Stimulated activated CD8-positive, alpha-beta memory T cell treated with anti-CD3 and anti-CD28 coated beads, Interleukin-4, amount 100 ng/mL, for 48 hours (primary cell): Measurements from ENCODE around the gene CNGB1.
"Not testable (repeated sequence)": the region's sequence is repeated elsewhere in the genome, so short reads cannot be mapped to it uniquely, and the experiment has no call there.

Experiments
- DNase-seq: peaks from one replicate; pipeline ENCODE4 v3.0.0-alpha.2; 2020

The CNGB1 gene

GRCh38 chr16:57846931-57847330, 124.0 kb downstream of the CNGB1 start:
- not testable (repeated sequence) for DNase-seq

GRCh38 chr16:57846078-57846697, 124.7 kb downstream of the CNGB1 start:
- DNase-seq: no peak

- no peak for DNase-seq
Observed at GRCh38 chr16:57845115-57845514, 125.8 kb downstream of the CNGB1 start.

GRCh38 chr16:57844416-57845030, 126.4 kb downstream of the CNGB1 start:
- DNase-seq: no peak

GRCh38 chr16:57843400-57843799, 127.5 kb downstream of the CNGB1 start:
- DNase-seq: no peak

GRCh38 chr16:57842601-57843000, 128.3 kb downstream of the CNGB1 start:
- no peak for DNase-seq

- DNase-seq: no peak
Observed at GRCh38 chr16:57840833-57841232, 130.1 kb downstream of the CNGB1 start.

GRCh38 chr16:57838161-57838560, 132.8 kb downstream of the CNGB1 start:
- DNase-seq: no peak

- DNase-seq: no peak
Observed at GRCh38 chr16:57837305-57838125, 133.4 kb downstream of the CNGB1 start.

GRCh38 chr16:57835439-57835838, 135.5 kb downstream of the CNGB1 start:
- DNase-seq: not testable (repeated sequence)

GRCh38 chr16:57834936-57835335, 136.0 kb downstream of the CNGB1 start:
- DNase-seq: no peak
